HepG2 (cell line): ENCODE data around the gene NDRG2. TPM values are rescaled to one million over a fixed set of nuclear protein-coding genes. Genes with fewer than 3 reads are reported as not detected.

Experiments used
- ERF ChIP-seq: IDR thresholded peaks from 2 replicates; pipeline ENCODE4 v1.6.1; 2018; ENCODE audit warnings: missing biosample characterization, missing genetic modification reagents
- FOXP4 ChIP-seq: sonication (generic); formaldehyde crosslinking; IDR thresholded peaks from 2 replicates; pipeline ENCODE4 v1.4.0; 2020; ENCODE audit warnings: missing genetic modification reagents
- HES4 ChIP-seq: sonication (generic); formaldehyde crosslinking; IDR thresholded peaks from 2 replicates; pipeline ENCODE4 v1.9.0; 2021; ENCODE audit warnings: mild to moderate bottlenecking, missing genetic modification reagents, borderline replicate concordance
- KAT7 ChIP-seq: IDR thresholded peaks from 2 replicates; pipeline ENCODE4 v1.6.1; 2018; ENCODE audit warnings: borderline replicate concordance, missing compliant biosample characterization
- KLF6 ChIP-seq: IDR thresholded peaks from 2 replicates; pipeline ENCODE4 v1.8.0; 2016; ENCODE audit warnings: missing biosample characterization, missing genetic modification reagents
- MED1 ChIP-seq: sonication (generic); formaldehyde crosslinking; IDR thresholded peaks from 2 replicates; pipeline ENCODE4 v1.4.0; 2020; ENCODE audit warnings: missing genetic modification reagents
- MEF2D ChIP-seq: sonication (generic); formaldehyde crosslinking; IDR thresholded peaks from 2 replicates; pipeline ENCODE4 v1.5.1; 2020; ENCODE audit warnings: mild to moderate bottlenecking, missing genetic modification reagents
- MNT ChIP-seq: fragments of 450-650 bp; IDR thresholded peaks from 2 replicates; pipeline ENCODE4 v1.6.1; 2016
- MXI1 ChIP-seq: IDR thresholded peaks from 3 replicates; pipeline ENCODE4 v1.6.1; 2012; ENCODE audit warnings: low read depth, low read length, inconsistent platforms, borderline replicate concordance
- NBN ChIP-seq: fragments of 450-650 bp; conservative IDR thresholded peaks from 2 replicates; pipeline ENCODE4 v1.6.1; 2017
- NFYC ChIP-seq: IDR thresholded peaks from 2 replicates; pipeline ENCODE4 v1.6.1; 2016; ENCODE audit warnings: missing genetic modification reagents, missing compliant biosample characterization
- PHF20 ChIP-seq: sonication (generic); formaldehyde crosslinking; IDR thresholded peaks from 2 replicates; pipeline ENCODE4 v1.5.0; 2020; ENCODE audit warnings: mild to moderate bottlenecking, missing genetic modification reagents
- SP4 ChIP-seq: sonication (generic); formaldehyde crosslinking; IDR thresholded peaks from 2 replicates; pipeline ENCODE4 v1.8.1; 2023; ENCODE audit warnings: mild to moderate bottlenecking, missing genetic modification reagents
- TFDP1 ChIP-seq: IDR thresholded peaks from 2 replicates; pipeline ENCODE4 v1.6.1; 2016; ENCODE audit warnings: missing compliant biosample characterization, missing genetic modification reagents, borderline replicate concordance
- ZBTB37 ChIP-seq: sonication (generic); formaldehyde crosslinking; IDR thresholded peaks from 2 replicates; pipeline ENCODE4 v1.4.0; 2020; ENCODE audit warnings: mild to moderate bottlenecking, missing genetic modification reagents
- ZFP62 ChIP-seq: sonication (generic); formaldehyde crosslinking; IDR thresholded peaks from 2 replicates; pipeline ENCODE4 v1.4.0; 2020; ENCODE audit warnings: missing genetic modification reagents
- ZNF263 ChIP-seq: sonication (generic); formaldehyde crosslinking; IDR thresholded peaks from 2 replicates; pipeline ENCODE4 v1.4.0; 2020; ENCODE audit warnings: missing genetic modification reagents
- ZNF292 ChIP-seq: sonication (generic); formaldehyde crosslinking; IDR thresholded peaks from 2 replicates; pipeline ENCODE4 v1.8.1; 2022; ENCODE audit warnings: mild to moderate bottlenecking, low read depth, missing genetic modification reagents, borderline replicate concordance
- ZNF333 ChIP-seq: sonication (generic); formaldehyde crosslinking; IDR thresholded peaks from 2 replicates; pipeline ENCODE4 v1.4.0; 2020; ENCODE audit warnings: mild to moderate bottlenecking, missing genetic modification reagents, borderline replicate concordance
- ZNF557 ChIP-seq: sonication (generic); formaldehyde crosslinking; IDR thresholded peaks from 2 replicates; pipeline ENCODE4 v1.4.0; 2020; ENCODE audit warnings: missing genetic modification reagents
- ZNF577 ChIP-seq: sonication (generic); formaldehyde crosslinking; IDR thresholded peaks from 2 replicates; pipeline ENCODE4 v1.4.0; 2020; ENCODE audit warnings: mild to moderate bottlenecking, low read depth, missing genetic modification reagents, borderline replicate concordance
- ZNF614 ChIP-seq: IDR thresholded peaks from 2 replicates; pipeline ENCODE4 v1.6.1; 2018; ENCODE audit warnings: missing biosample characterization, missing genetic modification reagents, inconsistent platforms, borderline replicate concordance
- polyA plus RNA-seq, 8 experiments: library from polyadenylated mRNA; depleted of rRNA in 3 of 8; stranded (reverse) in 7 of 8; unstranded in 1 of 8; fragments of >200 nt; fragmentation: Illumina TruSeq in 4 of 8; extraction: Trizol in 4 of 8; gene quantifications; 2 replicates each; pipeline versions ENCODE4 v1.2.1 to v1.2.3, GENCODE V29; 2011 to 2016; ENCODE audit warnings: low read depth in 4 of 8, missing spikeins in 1 of 8, mixed read lengths in 1 of 8; ENCODE audit not compliant: insufficient read depth in 1 of 8
- total RNA-seq, 5 experiments: library from RNA; depleted of rRNA; stranded (reverse); fragments of >200 nt; fragmentation: Illumina TruSeq; extraction: Trizol; gene quantifications; 2 replicates each; pipeline ENCODE4 v1.2.3, GENCODE V29; 2016; ENCODE audit warnings: low read depth in 1 of 5

NDRG2 gene
- total and polyA plus RNA-seq, 2 of the 13 experiments (the other 11 are each of a cell fraction or from before 2014, with no cell fraction given), result 27.2 to 189 TPM

GRCh38 chr14:21071225-21072030, 46.6 kb upstream of the NDRG2 start (continued):
- TF ChIP-seq ZNF614 (CRISPR knock-in tag) (no peak; the same call in 1 of the 2 replicates), ERF (CRISPR knock-in tag) (peak; percentile 50; the same call in 1 of the 2 replicates), ZNF577 (CRISPR knock-in tag) (no peak), TFDP1 (CRISPR knock-in tag) (peak; percentile 23; the same call in 1 of the 2 replicates), NFYC (CRISPR knock-in tag) (no peak), FOXP4 (CRISPR knock-in tag) (0 out of 2 replicates have a peak, but pooled peaks have one; percentile 8), NBN (no peak), ZNF292 (CRISPR knock-in tag) (peak; percentile 15; the same call in 1 of the 2 replicates), ZNF557 (CRISPR knock-in tag) (no peak), MXI1 (0 out of 3 replicates have a peak, but pooled peaks have one; percentile 18), KAT7 (CRISPR knock-in tag) (no peak), ZNF333 (CRISPR knock-in tag) (no peak), ZNF263 (CRISPR knock-in tag) (peak; percentile 100), HES4 (CRISPR knock-in tag) (peak; percentile 56; the same call in 1 of the 2 replicates), MEF2D (CRISPR knock-in tag) (peak; percentile 17; the same call in 1 of the 2 replicates), KLF6 (CRISPR knock-in tag) (peak; percentile 38; the same call in 1 of the 2 replicates), ZBTB37 (CRISPR knock-in tag) (no peak), SP4 (CRISPR knock-in tag) (peak; percentile 69; the same call in 1 of the 2 replicates), ZFP62 (CRISPR knock-in tag) (no peak), MED1 (no peak), MNT (no peak), PHF20 (CRISPR knock-in tag) (peak; percentile 55)
